K562 (cell line): ENCODE data around the gene ZNF439. TPM values are rescaled to one million over a fixed set of nuclear protein-coding genes. Genes with fewer than 3 reads are reported as not detected.
A peak's percentile ranks its signal among the peaks of the same experiment; 100 is the strongest.

Experiments
- ATAC-seq: fragments of 200-7000 bp; cut with Tn5 transposase; 3 replicates; pipeline ENCODE4 v1.9.1; 2020; ENCODE audit warnings: moderate library complexity
- BruUV-seq: library from RNA; stranded (reverse); fragments of 400-500 nt; replicated peaks from 2 replicates; lab custom pipeline; 2021; lab: Mats Ljungman, UMichigan
- CTCF ChIA-PET: fragments of 300-600 bp; formaldehyde crosslinking; extraction: SDS; loops from one replicate; lab custom pipeline; 2021; ENCODE audit warnings: low intra/inter-chr PET ratio; lab: Yijun Ruan, JAX
- POLR2A ChIA-PET: fragments of 300-600, 350-650 bp; sonication (Branson Sonifier 250); formaldehyde crosslinking; extraction: SDS; loops from one replicate; lab custom pipeline; 2021; ENCODE audit warnings: antibody characterized with exemption, inconsistent platforms; lab: Yijun Ruan, JAX
- DNase-seq, 4 experiments: peaks; one replicate each; pipeline versions ENCODE4 v3.0.0 to v3.0.0-alpha.2; 2011 to 2018; ENCODE audit warnings: low spot score in 3 of 4, mixed read lengths in 3 of 4; ENCODE audit errors: extremely low read depth in 1 of 4
- FAIRE-seq: peaks from 2 replicates; lab custom pipeline; 2011; peaks lifted over from hg19 to GRCh38; lab: Jason Lieb, UNC
- H2AFZ ChIP-seq: 2 replicates; pipeline ENCODE4 v1.6.0; 2011; ENCODE audit warnings: low read depth, low read length, control low read depth, inconsistent platforms
- H3K27ac ChIP-seq: fragments of 200-600 bp; 3 replicates; pipeline ENCODE4 v1.8.0; 2011; ENCODE audit warnings: low read depth, mild to moderate bottlenecking, control low read depth, inconsistent platforms, low read length, moderate library complexity, mixed read lengths; ENCODE audit errors: extremely low read depth
- H3K27me3 ChIP-seq, 2 experiments: fragments of 300-600 bp in 1 of 2; 2 replicates in 1 of 2; 3 replicates in 1 of 2; pipeline versions ENCODE4 v1.6.0 to v1.8.0; 2011; ENCODE audit warnings: inconsistent platforms in 2 of 2, low read length in 2 of 2, mild to moderate bottlenecking in 1 of 2, mixed read lengths in 1 of 2, moderate library complexity in 1 of 2; ENCODE audit not compliant: control insufficient read depth in 2 of 2, insufficient read depth in 2 of 2
- H3K36me3 ChIP-seq: fragments of 300-600 bp; 3 replicates; pipeline ENCODE4 v1.8.0; 2011; ENCODE audit warnings: mild to moderate bottlenecking, low read length, inconsistent platforms; ENCODE audit not compliant: control insufficient read depth, insufficient read depth
- H3K4me1 ChIP-seq, 2 experiments: fragments of 200-600 bp in 1 of 2; replicated peaks in 1 of 2; 2 replicates in 1 of 2; 3 replicates in 1 of 2; pipeline versions ENCODE4 v1.5.1 to v1.8.0; 2011; ENCODE audit warnings: inconsistent platforms in 2 of 2, low read length in 2 of 2, mild to moderate bottlenecking in 1 of 2, mixed read lengths in 1 of 2, moderate library complexity in 1 of 2; ENCODE audit not compliant: control insufficient read depth in 2 of 2, insufficient read depth in 2 of 2
- H3K4me2 ChIP-seq: 2 replicates; pipeline ENCODE4 v1.6.1; 2011; ENCODE audit warnings: low read length, control low read depth, inconsistent platforms, mixed read lengths; ENCODE audit not compliant: insufficient read depth
- H3K4me3 ChIP-seq: fragments of 200-600 bp; sonication (generic), shearing (Covaris generic); 2 replicates; pipeline ENCODE4 v1.5.1; 2016; ENCODE audit warnings: control low read depth, inconsistent platforms
- H3K79me2 ChIP-seq: fragments of 200-600 bp; 3 replicates; pipeline ENCODE4 v1.8.0; 2011; ENCODE audit warnings: low read length, inconsistent platforms; ENCODE audit not compliant: control insufficient read depth, insufficient read depth
- H3K9ac ChIP-seq, 2 experiments: 2 replicates each; pipeline versions ENCODE4 v1.6.0 to v1.6.1; 2011; ENCODE audit warnings: low read depth in 2 of 2, low read length in 2 of 2, control low read depth in 1 of 2, inconsistent platforms in 1 of 2, mild to moderate bottlenecking in 1 of 2, mixed read lengths in 1 of 2; ENCODE audit not compliant: insufficient read depth in 1 of 2
- H3K9me1 ChIP-seq: one replicate; pipeline ENCODE4 v1.6.0; 2011; ENCODE audit warnings: inconsistent platforms, mild to moderate bottlenecking, low read length, moderate library complexity; ENCODE audit not compliant: control insufficient read depth, insufficient read depth
- H3K9me3 ChIP-seq: replicated peaks from 2 replicates; pipeline ENCODE4 v1.5.1; 2011; ENCODE audit warnings: low read depth, low read length, inconsistent platforms; ENCODE audit not compliant: control insufficient read depth, insufficient read depth
- H4K20me1 ChIP-seq: replicated peaks from 2 replicates; pipeline ENCODE4 v1.6.1; 2011; ENCODE audit warnings: low read length, inconsistent platforms, mixed read lengths; ENCODE audit not compliant: control insufficient read depth, insufficient read depth
- BRD9 ChIP-seq: fragments of 450-650 bp; IDR thresholded peaks from 2 replicates; pipeline ENCODE4 v1.6.1; 2018; ENCODE audit warnings: low read depth; ENCODE audit not compliant: partially characterized antibody
- RCOR1 ChIP-seq, 2 experiments: IDR thresholded peaks; 2 replicates each; pipeline ENCODE4 v1.6.1; 2012; ENCODE audit warnings: low read depth in 2 of 2, low read length in 2 of 2, borderline replicate concordance in 1 of 2, improper control_type of control experiment in 1 of 2
- YY1 ChIP-seq, 3 experiments: IDR thresholded peaks; 2 replicates each; pipeline ENCODE4 v1.6.1; 2011; ENCODE audit warnings: low read length in 2 of 3, mild to moderate bottlenecking in 2 of 3, moderate library complexity in 2 of 3, borderline replicate concordance in 1 of 3, control low read depth in 1 of 3, low read depth in 1 of 3; ENCODE audit not compliant: insufficient read depth in 3 of 3, insufficient replicate concordance in 2 of 3, control insufficient read depth in 1 of 3, insufficient read length in 1 of 3; ENCODE audit errors: extremely low read depth in 1 of 3
- ZNF212 ChIP-seq: fragments of 450-650 bp; formaldehyde crosslinking; IDR thresholded peaks from 2 replicates; pipeline ENCODE4 v1.4.0; 2020; ENCODE audit warnings: mild to moderate bottlenecking
- WGBS: fragments of 100-300 bp; shearing (Covaris generic); methylation state at CpG from one replicate; pipeline ENCODE4 v1.1.6; 2016; ENCODE audit warnings: low coverage, mixed read lengths; ENCODE audit not compliant: insufficient coverage; ENCODE audit errors: missing lambda C conversion rate; 5-methylcytosine and 5-hydroxymethylcytosine counted together
- in situ Hi-C: fragments of 300-500 bp; cut with MboI; formaldehyde crosslinking; loops from 4 replicates; pipeline ENCODE4 v1.15.0; 2018; ENCODE audit warnings: inconsistent platforms, mixed read lengths
- intact Hi-C: fragments of 100-400 bp; cut with micrococcal nuclease; formaldehyde crosslinking; loops from 2 replicates; pipeline ENCODE4 v1.14.2; 2022
- polyA plus RNA-seq, 8 experiments: library from polyadenylated mRNA; depleted of rRNA in 4 of 8; stranded (reverse) in 5 of 8; unstranded in 3 of 8; fragments of >200 nt; fragmentation: Nextera tagmentation in 2 of 8; fragmentation: Illumina TruSeq in 1 of 8; extraction: Ambion mirVana in 2 of 8; extraction: Trizol in 1 of 8; gene quantifications; 2 replicates each; pipeline versions ENCODE4 v1.2.1 to v1.2.3, GENCODE V29; 2011 to 2014; ENCODE audit warnings: inconsistent platforms in 1 of 8, missing spikeins in 1 of 8
- total RNA-seq, 7 experiments: library from RNA; depleted of rRNA in 6 of 7; stranded (reverse); fragments of >200 nt in 6 of 7; fragmentation: Illumina TruSeq in 2 of 7; extraction: Trizol in 2 of 7; gene quantifications; 2 replicates each; pipeline versions ENCODE4 v1.2.1 to v1.2.3, GENCODE V29; 2011 to 2021; ENCODE audit warnings: low replicate concordance in 1 of 7
- TF ChIP-seq, protein P1 (sequence below): fragments of 250-450 bp; sonication (Bioruptor Pico); IDR thresholded peaks from 2 replicates; pipeline ENCODE4 v1.4.0; 2020
- TF ChIP-seq, protein P2 (sequence below): fragments of 250-450 bp; sonication (Bioruptor Pico); IDR thresholded peaks from 2 replicates; pipeline ENCODE4 v1.4.0; 2020; ENCODE audit warnings: mild to moderate bottlenecking, moderate library complexity

Gene ZNF439
- total and polyA plus RNA-seq, 9 of the 15 experiments (the other 6 are each of a cell fraction or from before 2014, with no cell fraction given): 0.04 to 0.18 (median 0.10) TPM; not detected in 3

DNA sequence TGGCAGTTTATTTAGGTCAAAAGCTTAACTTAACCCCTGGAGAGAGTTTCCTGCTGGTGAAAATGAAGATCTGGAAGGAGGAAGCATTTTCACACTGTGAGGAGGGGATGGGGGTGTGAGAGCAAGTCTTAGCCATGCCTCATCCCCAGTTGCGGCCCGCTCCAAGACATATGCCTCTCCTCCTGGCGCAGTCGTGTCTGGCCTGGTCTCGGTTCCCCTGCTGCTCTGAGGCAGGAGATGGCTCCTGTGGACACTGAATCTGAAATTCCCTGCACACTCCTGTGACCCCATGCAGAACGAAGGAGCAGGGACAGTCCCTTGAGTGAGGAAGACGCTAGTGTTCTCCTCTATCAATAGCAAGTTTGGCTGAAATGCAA lies 38.7 kb downstream of the ZNF439 start:
- Histone ChIP-seq H3K79me2 (no peaks in the 10 kb centered on the region), H3K27ac (no peak overlapping the region; the same call in 2 of the 3 replicates), H3K9me1 (no peaks in the 10 kb centered on the region), H3K4me1 (peaks cover 9 to 21% of the 10 kb centered on the region in 2 experiments; a peak in 4 of 5 replicates), H4K20me1 (no peaks in the 10 kb centered on the region)
- POLR2A ChIA-PET: interaction anchor here (0.6 kb wide), 1 partner anchor 12 kb away, joined by 5 read pairs; no protein-coding TSS in a partner anchor
- no peak for FAIRE-seq
- TF ChIP-seq ZNF212 (no peak), YY1 (IDR thresholded peaks at IDR 0.05; ENCODE audit: borderline replicate concordance in 1 of 3, control insufficient read depth in 1 of 3, extremely low read depth in 1 of 3, insufficient read depth in 3 of 3, insufficient read length in 1 of 3, insufficient replicate concordance in 2 of 3, low read depth in 1 of 3, low read length in 2 of 3) (no peak), BRD9 (no peak), RCOR1 (IDR thresholded peaks at IDR 0.05; ENCODE audit: borderline replicate concordance in 1 of 2, low read depth in 2 of 2, low read length in 2 of 2) (no peak)
- TF ChIP-seq, protein P1, sequence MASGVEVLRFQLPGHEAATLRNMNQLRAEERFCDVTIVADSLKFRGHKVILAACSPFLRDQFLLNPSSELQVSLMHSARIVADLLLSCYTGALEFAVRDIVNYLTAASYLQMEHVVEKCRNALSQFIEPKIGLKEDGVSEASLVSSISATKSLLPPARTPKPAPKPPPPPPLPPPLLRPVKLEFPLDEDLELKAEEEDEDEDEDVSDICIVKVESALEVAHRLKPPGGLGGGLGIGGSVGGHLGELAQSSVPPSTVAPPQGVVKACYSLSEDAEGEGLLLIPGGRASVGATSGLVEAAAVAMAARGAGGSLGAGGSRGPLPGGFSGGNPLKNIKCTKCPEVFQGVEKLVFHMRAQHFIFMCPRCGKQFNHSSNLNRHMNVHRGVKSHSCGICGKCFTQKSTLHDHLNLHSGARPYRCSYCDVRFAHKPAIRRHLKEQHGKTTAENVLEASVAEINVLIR (CRISPR knock-in tag): no peak
- TF ChIP-seq, protein P2, sequence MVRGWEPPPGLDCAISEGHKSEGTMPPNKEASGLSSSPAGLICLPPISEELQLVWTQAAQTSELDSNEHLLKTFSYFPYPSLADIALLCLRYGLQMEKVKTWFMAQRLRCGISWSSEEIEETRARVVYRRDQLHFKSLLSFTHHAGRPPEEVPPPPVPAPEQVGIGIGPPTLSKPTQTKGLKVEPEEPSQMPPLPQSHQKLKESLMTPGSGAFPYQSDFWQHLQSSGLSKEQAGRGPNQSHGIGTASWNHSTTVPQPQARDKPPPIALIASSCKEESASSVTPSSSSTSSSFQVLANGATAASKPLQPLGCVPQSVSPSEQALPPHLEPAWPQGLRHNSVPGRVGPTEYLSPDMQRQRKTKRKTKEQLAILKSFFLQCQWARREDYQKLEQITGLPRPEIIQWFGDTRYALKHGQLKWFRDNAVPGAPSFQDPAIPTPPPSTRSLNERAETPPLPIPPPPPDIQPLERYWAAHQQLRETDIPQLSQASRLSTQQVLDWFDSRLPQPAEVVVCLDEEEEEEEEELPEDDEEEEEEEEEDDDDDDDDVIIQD (CRISPR knock-in tag): no peak
- TF ChIP-seq, all 486 proteins: peak for 0
- CTCF ChIA-PET: no interaction called here
- Histone ChIP-seq H2AFZ (peak overlapping the region; percentile 95), H3K4me3 (peak overlapping the region; percentile 59; the same call in 1 of the 2 replicates), H3K9ac (peak overlapping the region in 1 of 2 experiments; percentile 97; a peak in 1 of 4 replicates), H3K9me3 (no peaks in the 10 kb centered on the region; the same call in 1 of the 2 replicates), H3K36me3 (no peaks in the 10 kb centered on the region), H3K27me3 (no peaks in the 10 kb centered on the region; a peak in 1 of 5 replicates), H3K4me2 (peak overlapping the region; percentile 84)
- intact Hi-C loops: no loop called here
- DNase-seq (no peak), ATAC-seq (peak; percentile 16)
- no TSS peak for BruUV-seq
- WGBS: 57% methylated on average over 7 of the region's 7 CpGs
- in situ Hi-C loops: loop anchor here (5.0 kb wide), 1 partner anchor 105 kb away; no protein-coding TSS in a partner anchor
